Cardiac fibroblast (primary cell): ENCODE results near the gene VAPA.

ENCODE experiments used
- DNase-seq, 2 donors: peaks; one replicate each; pipeline versions ENCODE4 v3.0.0 to v3.0.0-alpha.2; 2010; ENCODE audit warnings: low read depth in 2 of 2
- H3K4me3 ChIP-seq, 2 donors: replicated peaks in 1 of 2; 1 replicate in 1 of 2; 2 replicates in 1 of 2; pipeline ENCODE4 v1.5.1; 2011; ENCODE audit warnings: low read depth in 2 of 2, low read length in 2 of 2, mild to moderate bottlenecking in 2 of 2, moderate library complexity in 1 of 2
- TF ChIP-seq, protein P1 (sequence below): IDR thresholded peaks from one replicate; pipeline ENCODE4 v1.5.1; 2011; ENCODE audit warnings: low read depth, mild to moderate bottlenecking, low read length, inconsistent platforms

Gene VAPA

GRCh38 chr18:9927392-9928063 lies 13.7 kb downstream of the VAPA start:
- no peak for DNase-seq
- TF ChIP-seq, protein P1, sequence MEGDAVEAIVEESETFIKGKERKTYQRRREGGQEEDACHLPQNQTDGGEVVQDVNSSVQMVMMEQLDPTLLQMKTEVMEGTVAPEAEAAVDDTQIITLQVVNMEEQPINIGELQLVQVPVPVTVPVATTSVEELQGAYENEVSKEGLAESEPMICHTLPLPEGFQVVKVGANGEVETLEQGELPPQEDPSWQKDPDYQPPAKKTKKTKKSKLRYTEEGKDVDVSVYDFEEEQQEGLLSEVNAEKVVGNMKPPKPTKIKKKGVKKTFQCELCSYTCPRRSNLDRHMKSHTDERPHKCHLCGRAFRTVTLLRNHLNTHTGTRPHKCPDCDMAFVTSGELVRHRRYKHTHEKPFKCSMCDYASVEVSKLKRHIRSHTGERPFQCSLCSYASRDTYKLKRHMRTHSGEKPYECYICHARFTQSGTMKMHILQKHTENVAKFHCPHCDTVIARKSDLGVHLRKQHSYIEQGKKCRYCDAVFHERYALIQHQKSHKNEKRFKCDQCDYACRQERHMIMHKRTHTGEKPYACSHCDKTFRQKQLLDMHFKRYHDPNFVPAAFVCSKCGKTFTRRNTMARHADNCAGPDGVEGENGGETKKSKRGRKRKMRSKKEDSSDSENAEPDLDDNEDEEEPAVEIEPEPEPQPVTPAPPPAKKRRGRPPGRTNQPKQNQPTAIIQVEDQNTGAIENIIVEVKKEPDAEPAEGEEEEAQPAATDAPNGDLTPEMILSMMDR = no peak
- no peak overlapping the region for H3K4me3 ChIP-seq

- no peak for DNase-seq
- no peak overlapping the region for H3K4me3 ChIP-seq
- TF ChIP-seq, protein P1 = no peak
Observed at GRCh38 chr18:9928646-9929259, 14.9 kb downstream of the VAPA start.

DNA sequence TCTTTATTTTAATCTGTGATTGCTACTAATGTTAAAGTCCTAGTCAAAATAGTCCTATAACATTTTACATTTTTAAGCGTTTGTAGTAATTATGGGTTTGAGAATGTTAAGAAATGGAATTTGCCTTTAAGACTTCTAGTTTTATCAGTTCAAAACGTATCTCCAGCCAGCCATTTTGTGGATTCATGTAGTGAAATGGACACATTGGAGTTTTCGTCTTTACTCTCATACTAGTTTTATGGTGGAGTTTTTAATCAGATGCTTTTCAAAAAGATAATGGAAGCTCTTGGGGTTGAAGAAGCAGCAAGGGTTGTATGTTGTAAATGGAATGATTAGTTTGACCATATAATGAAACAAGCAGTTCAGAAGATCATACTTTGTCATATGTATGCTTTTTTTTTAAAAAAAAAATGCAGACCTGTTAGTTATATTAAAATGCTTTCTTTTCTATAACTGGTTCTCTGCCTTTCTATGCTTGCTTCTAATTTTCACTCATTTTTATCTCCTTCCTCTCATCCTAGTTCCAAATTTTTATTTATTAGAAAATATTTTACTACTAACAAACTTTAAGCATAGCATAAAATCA lies 16.6 kb downstream of the VAPA start:
- no peak overlapping the region for H3K4me3 ChIP-seq
- TF ChIP-seq, protein P1 = no peak
- DNase-seq = no peak

DNA sequence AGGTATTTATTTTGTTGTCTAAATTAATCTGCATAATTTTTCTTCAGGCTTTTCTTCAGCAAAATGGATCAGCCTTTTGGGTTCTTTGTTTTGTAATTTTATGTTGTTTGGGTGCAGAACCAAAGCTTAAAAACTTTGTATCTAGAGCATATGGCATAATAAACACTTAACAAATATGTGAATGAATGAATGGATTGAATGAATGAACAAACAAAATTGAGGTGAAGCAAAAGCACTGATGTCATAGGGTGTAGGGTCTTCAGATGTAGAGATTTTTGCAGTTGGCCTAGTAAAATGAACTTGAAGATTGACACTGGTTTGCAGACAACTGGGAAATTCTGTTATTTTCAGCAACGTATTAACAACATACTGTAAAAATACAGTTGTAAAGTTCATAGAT lies 17.3 kb downstream of the VAPA start:
- no peak overlapping the region for H3K4me3 ChIP-seq
- TF ChIP-seq, protein P1 = no peak
- DNase-seq = no peak

DNA sequence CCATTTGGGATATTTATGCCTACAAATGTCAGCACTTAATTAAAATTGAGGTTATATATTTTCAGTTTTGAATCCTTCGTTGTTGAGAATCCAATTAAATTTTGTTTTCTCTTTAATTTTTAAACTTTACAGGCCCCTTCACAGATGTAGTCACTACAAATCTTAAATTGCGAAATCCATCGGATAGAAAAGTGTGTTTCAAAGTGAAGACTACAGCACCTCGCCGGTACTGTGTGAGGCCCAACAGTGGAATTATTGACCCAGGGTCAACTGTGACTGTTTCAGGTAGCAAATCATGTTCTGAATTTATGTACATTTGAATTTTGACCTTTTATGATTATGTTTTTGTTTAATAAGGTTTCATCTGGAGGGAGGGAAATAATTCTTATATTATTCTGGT lies 17.9 kb downstream of the VAPA start:
- no peak overlapping the region for H3K4me3 ChIP-seq
- no peak for DNase-seq
- TF ChIP-seq, protein P1 = no peak

DNA sequence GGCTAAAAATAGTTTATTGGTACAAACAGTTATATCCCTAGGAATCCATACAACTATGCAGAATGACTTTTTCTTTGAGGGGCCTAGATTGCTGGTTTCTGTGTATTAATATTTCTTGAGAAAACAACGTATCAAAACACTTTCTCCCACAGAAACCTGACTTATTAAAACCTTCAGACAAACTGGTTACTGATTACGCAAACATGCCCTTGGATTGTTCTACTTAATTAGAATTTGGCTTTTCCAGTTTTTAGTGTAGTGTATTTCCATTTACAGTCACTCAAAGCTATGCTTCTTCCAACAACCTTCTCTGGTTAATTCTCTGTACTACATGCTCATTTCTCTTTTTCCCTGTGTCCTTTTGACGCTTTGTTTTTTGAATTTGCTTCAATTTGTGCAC lies 20.0 kb downstream of the VAPA start:
- DNase-seq = no peak
- TF ChIP-seq, protein P1 = no peak
- H3K4me3 ChIP-seq = no peak overlapping the region

DNA sequence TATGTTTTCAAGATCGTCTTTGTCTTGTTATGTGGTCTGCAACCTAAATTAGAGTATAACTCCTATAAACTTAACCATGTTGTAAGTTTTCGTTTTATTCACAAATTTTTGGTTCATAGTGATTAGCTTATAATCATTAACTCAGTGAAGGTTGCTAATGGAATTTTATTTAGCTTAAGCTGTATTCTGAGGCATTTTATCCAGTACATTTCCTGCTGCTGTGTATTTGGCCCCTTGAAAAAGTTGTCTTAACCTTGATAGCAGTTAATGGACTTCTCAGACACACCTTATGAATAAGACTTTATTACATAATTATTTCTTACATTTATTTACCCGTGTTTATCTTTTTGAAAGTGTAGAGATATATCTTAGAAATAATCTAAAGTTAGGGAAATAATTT lies 20.5 kb downstream of the VAPA start:
- no peak for DNase-seq
- TF ChIP-seq, protein P1 = no peak
- H3K4me3 ChIP-seq = no peak overlapping the region
